Breast epithelium (tissue), 3 donors: ENCODE data around the gene KSR2.

ENCODE experiments used
- POLR2A ChIP-seq: fragments of 450-650 bp; IDR thresholded peaks from one replicate; pipeline ENCODE4 v1.6.1; 2016; ENCODE audit warnings: antibody characterized with exemption, mild to moderate bottlenecking, moderate library complexity
- POLR2AphosphoS5 ChIP-seq, 3 donors: sonication (generic); formaldehyde crosslinking; IDR thresholded peaks; one replicate each; pipeline ENCODE4 v1.6.1; 2017; ENCODE audit warnings: antibody characterized with exemption in 3 of 3
- TF ChIP-seq, protein P1 (sequence below), 3 donors: fragments of 450-650 bp; IDR thresholded peaks; one replicate each; pipeline ENCODE4 v1.5.1; 2016 to 2017; ENCODE audit warnings: antibody characterized with exemption in 3 of 3, mild to moderate bottlenecking in 3 of 3, moderate library complexity in 3 of 3

DNA sequence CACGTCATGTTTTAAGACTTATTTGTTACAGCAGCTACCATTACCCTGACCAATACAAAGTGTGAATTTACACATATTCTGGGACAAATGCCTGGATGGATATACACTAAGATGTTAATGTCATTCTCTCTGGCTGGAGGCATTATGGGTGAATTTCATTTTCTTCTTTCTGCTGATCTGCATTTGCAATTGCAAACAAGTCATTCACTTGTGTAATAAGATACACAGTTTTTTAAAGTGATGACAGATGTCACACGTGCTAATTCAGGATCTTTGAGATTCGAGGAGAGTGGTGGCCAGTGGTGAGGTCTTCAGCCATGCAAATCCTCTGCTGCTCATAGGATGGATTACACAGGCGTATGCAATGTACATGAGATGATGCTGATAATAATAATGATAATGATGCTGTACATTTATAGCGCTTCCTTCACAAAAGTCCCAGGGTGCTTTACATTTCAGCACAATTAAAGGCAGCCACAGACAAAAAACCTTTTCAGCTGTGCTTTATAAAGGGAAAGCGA lies 451.5 kb downstream of the KSR2 start:
- TF ChIP-seq, protein P1, sequence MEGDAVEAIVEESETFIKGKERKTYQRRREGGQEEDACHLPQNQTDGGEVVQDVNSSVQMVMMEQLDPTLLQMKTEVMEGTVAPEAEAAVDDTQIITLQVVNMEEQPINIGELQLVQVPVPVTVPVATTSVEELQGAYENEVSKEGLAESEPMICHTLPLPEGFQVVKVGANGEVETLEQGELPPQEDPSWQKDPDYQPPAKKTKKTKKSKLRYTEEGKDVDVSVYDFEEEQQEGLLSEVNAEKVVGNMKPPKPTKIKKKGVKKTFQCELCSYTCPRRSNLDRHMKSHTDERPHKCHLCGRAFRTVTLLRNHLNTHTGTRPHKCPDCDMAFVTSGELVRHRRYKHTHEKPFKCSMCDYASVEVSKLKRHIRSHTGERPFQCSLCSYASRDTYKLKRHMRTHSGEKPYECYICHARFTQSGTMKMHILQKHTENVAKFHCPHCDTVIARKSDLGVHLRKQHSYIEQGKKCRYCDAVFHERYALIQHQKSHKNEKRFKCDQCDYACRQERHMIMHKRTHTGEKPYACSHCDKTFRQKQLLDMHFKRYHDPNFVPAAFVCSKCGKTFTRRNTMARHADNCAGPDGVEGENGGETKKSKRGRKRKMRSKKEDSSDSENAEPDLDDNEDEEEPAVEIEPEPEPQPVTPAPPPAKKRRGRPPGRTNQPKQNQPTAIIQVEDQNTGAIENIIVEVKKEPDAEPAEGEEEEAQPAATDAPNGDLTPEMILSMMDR (IDR thresholded peaks at IDR 0.05), result no peak
- no peak for TF ChIP-seq POLR2A
- TF ChIP-seq POLR2AphosphoS5 (IDR thresholded peaks at IDR 0.05), result no peak
